ENCODE results near the gene TBC1D9B.
"Not testable (repeated sequence)": the region's sequence is repeated elsewhere in the genome, so short reads cannot be mapped to it uniquely, and the experiment has no call there.

TBC1D9B gene

GRCh38 chr5:179836225-179837019 is 71.3 kb downstream of the TBC1D9B start:
- no peak for DNase-seq

GRCh38 chr5:179834871-179835270 is 72.8 kb downstream of the TBC1D9B start:
- not testable (repeated sequence) for DNase-seq

GRCh38 chr5:179834120-179834519 is 73.6 kb downstream of the TBC1D9B start:
- no peak for DNase-seq

- DNase-seq = no peak
Observed at GRCh38 chr5:179833709-179834070, 74.0 kb downstream of the TBC1D9B start.

GRCh38 chr5:179833056-179833708 is 74.5 kb downstream of the TBC1D9B start:
- DNase-seq = no peak

GRCh38 chr5:179832039-179832745 is 75.5 kb downstream of the TBC1D9B start:
- DNase-seq = no peak

GRCh38 chr5:179830818-179831468 is 76.8 kb downstream of the TBC1D9B start:
- no peak for DNase-seq

GRCh38 chr5:179829732-179830435 is 77.8 kb downstream of the TBC1D9B start:
- no peak for DNase-seq

GRCh38 chr5:179828756-179829421 is 78.8 kb downstream of the TBC1D9B start:
- DNase-seq = no peak

- DNase-seq = no peak
Observed at GRCh38 chr5:179827680-179828079, 80.0 kb downstream of the TBC1D9B start.

GRCh38 chr5:179825655-179826182 is 82.0 kb downstream of the TBC1D9B start:
- DNase-seq = no peak

GRCh38 chr5:179824745-179825112 is 83.0 kb downstream of the TBC1D9B start:
- DNase-seq = no peak

GRCh38 chr5:179823937-179824744 is 83.6 kb downstream of the TBC1D9B start:
- DNase-seq = no peak

- no peak for DNase-seq
Observed at GRCh38 chr5:179822444-179822990, 85.2 kb downstream of the TBC1D9B start.

- DNase-seq = no peak
Observed at GRCh38 chr5:179822059-179822432, 85.7 kb downstream of the TBC1D9B start.

GRCh38 chr5:179821298-179822058 is 86.2 kb downstream of the TBC1D9B start:
- peak; percentile 68 for DNase-seq

- DNase-seq = peak; percentile 48
Observed at GRCh38 chr5:179820483-179821297, 87.0 kb downstream of the TBC1D9B start, which contains the start of gene SQSTM1. Gene SQSTM1 (plus strand): TSS chr5:179820905. CDS start chr5:179820937, 32 bp downstream.

GRCh38 chr5:179820127-179820482 is 87.6 kb downstream of the TBC1D9B start:
- no peak for DNase-seq
